Fibroblast of villous mesenchyme (primary cell): ENCODE data around the gene GTF2IRD2. TPM values are rescaled to one million over a fixed set of nuclear protein-coding genes. Genes with fewer than 3 reads are reported as not detected.

ENCODE experiments used
- small RNA-seq: library from RNA; depleted of rRNA; stranded (forward); fragments of <200 nt; gene quantifications from one replicate; pipeline ENCODE3, GENCODE V24; 2012
- total RNA-seq: library from RNA; depleted of rRNA; stranded (reverse); fragments of >200 nt; gene quantifications from 2 replicates; pipeline ENCODE4 v1.2.3, GENCODE V29; 2012

The GTF2IRD2 gene
- total RNA-seq, 1 donor, result 8.2 TPM

Small RNA genes lying within 50 kb of the gene (small RNA-seq; reads per million reads assigned to genes)
- gene RF00019, result not detected

Other genes with a start within 250 kb of the GTF2IRD2 start
- gene GTF2I, start 193.9 kb downstream of the GTF2IRD2 start, total RNA-seq, result 166 and 193 TPM in 2 replicates
- gene NCF1, start 77.6 kb downstream of the GTF2IRD2 start, total RNA-seq, result under 0.01 TPM in 1 of 2 replicates, not detected in the other
- gene CASTOR2, start 113.1 kb upstream of the GTF2IRD2 start, total RNA-seq, result 15.8 and 20.7 TPM in 2 replicates
- gene RCC1L, start 222.2 kb upstream of the GTF2IRD2 start, total RNA-seq, result 36.1 and 52.2 TPM in 2 replicates
- gene GTF2IRD2B, start 241.0 kb upstream of the GTF2IRD2 start, total RNA-seq, result 18.1 and 22.2 TPM in 2 replicates